GM19025 (cell line): ENCODE results near the gene ADAR.

ENCODE experiments used
- ATAC-seq: cut with Tn5 transposase; IDR thresholded peaks from one replicate; pipeline ENCODE4 v1.9.1; 2021; ENCODE audit warnings: mild to moderate bottlenecking, low read depth, moderate library complexity; ENCODE audit not compliant: unreplicated experiment

Gene ADAR

DNA sequence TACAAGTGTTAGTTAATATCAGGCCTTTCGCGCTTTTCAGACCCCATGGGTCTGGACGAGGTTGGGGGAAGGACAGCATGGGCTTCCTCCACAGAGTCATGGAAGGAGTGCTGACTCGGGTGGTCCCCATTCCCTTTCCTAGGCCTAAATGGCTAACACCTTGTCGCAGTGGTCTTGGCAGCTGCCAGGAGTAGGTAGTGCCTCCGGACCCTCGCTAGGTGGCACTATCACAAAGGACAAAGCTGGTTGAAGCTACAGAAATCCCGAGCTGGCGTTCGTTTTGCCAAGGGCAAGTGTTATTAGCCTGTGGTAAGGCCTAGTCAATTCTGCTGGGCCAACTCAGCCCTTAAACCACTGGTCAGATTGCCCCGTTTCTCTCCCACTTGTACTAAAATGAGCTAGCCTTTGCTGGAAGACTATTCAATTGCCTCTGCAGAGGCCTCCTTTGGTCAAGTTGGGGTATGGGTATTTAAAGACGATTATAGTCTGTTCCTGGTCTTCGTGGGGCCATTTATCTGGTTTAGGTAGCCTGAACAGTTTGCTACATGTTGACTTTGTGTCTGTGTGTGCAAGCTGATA lies 48.4 kb downstream of the ADAR start:
- peak; percentile 30 for ATAC-seq

DNA sequence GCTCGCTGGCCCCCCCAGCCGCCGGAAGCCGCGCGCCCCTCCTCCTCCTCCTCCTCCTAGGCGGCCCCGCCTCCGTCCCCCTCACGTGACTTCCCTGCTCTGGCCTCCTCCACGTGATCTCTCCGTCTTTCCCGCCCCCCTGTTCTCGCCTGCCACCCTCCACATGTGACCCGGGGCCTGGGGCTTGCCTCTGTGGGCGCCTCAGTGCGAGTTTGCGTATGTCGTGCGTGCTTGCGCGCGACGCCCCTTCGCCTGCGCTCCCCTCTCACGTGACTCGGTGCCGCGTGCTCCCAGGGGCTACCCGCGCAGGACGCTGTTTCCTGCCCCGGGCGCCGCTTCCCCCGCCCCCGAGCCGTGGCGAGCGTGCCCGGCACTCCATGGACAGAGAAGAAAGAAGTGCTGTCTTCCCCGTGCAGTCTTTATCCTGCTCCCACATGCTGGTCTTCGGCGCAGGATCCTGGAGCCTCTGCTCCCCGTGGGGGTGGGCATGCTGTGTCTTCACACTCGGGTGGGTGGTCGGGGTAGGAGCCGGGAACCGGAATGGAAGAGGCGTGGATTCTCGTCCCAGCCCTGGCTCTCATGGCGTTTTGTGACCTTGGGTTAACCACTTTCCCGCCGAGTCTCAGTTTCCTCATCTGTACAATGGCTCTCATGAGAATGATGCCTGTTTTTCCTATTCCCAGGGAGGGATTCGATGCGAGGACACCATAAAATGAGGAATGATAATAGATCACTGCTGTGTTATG lies 49.1 kb downstream of the ADAR start:
- ATAC-seq, result peak; percentile 88

DNA sequence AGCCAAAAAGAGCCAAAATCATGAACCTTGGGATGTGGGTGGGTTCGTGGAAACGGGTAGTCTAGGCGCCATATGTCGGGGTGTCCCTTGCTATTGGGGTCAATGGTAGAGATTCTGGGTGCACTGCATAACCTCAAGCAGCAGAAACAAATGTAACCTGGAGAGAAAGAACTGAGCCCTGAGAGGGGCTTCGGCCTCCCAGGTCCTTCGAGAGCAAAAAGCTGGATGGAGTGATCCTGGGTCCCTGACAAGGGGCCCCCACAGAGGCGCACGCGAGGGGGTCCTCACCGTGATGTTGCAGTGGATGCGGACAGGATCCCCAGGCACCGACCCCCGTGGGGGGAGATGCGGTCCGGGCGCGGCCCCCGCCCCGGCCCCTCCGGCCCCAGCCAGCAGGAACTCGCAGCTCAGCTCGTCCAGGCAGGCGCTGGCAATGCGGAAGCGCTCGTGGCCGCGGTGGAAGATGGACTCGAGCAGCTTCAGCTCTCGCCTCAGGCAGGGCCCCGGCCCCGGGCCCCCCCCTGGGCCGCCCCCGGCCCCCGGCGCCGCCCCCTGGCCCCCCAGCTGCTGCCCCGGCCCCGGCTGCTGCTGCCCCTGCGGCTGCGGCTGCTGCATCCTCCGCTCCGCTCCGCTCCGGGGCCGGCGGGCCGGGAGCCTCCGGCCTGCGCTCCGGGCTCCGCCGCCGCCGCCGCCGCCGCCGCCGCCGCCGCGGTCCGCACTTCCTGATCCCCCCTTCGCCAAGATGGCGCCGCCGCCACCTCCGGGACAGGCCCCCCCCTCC lies 49.9 kb downstream of the ADAR start, which contains the start of gene UBE2Q1:
Gene UBE2Q1 (minus strand): TSS at position 724 of the 781 bp plus-strand sequence. CDS start 109 bp downstream, at position 615.
- no peak for ATAC-seq

DNA sequence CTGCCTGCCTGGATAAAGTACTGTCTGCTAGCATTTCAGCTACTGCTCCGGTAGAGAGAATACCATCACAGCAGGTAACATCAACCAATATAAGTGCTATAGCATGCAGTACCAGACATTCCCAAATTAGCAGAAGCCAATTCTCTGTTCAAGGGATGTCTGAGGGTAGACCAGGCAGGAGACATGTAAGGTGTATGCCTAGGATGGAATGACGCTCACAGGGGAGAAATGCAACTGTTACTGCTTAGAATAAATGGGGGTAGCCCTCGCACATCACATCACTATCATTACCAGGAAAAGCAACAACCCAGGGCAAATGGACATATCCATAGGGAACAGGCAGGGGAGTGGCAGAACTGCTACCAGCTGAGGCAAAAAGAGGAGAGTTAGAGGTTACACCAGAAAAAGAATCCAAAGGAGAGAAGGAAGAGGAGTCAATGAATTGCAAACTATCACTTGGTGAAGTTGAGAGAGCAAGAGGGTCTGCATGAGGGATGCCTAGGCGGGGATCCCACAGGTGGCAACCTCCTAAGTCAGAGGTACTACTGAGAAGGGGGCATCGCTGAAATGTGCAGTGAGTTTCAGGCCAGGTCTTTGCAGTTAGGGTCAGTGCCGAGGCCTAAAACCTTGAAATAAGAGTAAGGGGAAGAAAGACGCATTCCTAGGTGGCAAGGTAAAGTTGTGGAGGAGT lies 50.6 kb downstream of the ADAR start:
- no peak for ATAC-seq

DNA sequence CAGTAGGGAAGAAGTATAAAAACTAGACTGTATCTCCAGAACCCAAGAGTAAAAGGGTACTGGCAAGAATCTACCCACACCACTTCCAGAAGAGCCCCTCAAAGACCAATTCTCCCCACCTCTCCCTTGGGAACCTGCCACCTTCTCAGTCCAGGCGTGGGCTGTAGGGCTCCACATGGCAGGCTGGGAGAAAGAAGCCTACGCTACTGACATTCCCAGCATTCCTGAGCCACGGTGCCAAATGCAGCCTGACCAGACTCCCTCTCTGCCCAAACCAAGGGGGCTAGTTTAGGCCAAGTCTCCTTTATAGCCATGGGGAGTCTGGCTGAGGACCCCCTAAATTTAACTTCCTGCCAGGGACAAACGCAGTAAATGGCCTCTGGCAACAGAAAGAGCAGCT lies 51.6 kb downstream of the ADAR start:
- ATAC-seq, result no peak

GRCh38 chr1:154553056-154554030 lies 54.6 kb downstream of the ADAR start:
- no peak for ATAC-seq

- ATAC-seq, result no peak
Observed at GRCh38 chr1:154552036-154552435, 56.0 kb downstream of the ADAR start.

DNA sequence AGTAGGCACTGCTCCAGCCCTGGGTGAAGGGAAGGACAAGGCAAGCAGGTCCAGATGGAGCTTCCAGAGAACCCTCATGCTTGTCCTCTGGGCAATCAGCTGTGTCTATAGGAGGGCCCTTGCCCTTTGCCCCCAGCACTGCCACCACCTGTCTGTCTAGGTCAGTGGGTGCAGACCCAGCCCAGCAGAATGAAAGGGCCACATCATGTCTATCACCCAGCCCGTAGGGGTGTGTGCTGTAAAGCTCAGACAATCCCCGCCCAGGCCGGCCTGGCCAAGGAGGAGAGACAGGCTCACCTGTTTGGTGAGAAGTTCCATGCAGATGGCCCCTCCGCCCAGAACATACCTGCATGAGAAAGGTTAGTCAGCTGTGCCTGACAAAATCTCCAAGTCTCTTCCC lies 56.5 kb downstream of the ADAR start:
- ATAC-seq, result no peak

DNA sequence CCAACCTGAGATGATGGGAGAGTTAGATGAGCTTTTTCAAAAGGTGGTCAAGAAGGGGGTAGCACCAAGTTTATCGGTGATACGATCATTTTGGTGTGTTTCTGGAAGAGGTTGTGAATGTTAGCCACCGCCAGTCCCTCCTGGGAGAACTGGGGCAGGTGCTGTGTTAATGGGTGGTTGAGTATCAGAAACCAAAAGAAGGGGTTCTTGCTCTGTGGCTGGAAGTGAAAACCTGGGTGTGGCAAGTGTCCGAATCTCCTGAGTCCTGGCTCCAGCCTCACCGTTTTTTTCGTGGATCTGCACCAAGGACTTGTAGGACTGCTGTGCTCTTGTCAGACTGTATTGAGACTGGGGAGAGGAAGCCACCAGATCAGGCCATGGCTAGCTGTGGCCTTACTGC lies 57.3 kb downstream of the ADAR start:
- ATAC-seq, result no peak

- ATAC-seq, result no peak
Observed at GRCh38 chr1:154550070-154550469, 57.9 kb downstream of the ADAR start.

- no peak for ATAC-seq
Observed at GRCh38 chr1:154549202-154549770, 58.7 kb downstream of the ADAR start.

GRCh38 chr1:154548028-154548427 lies 60.0 kb downstream of the ADAR start:
- no peak for ATAC-seq

GRCh38 chr1:154547105-154547732 lies 60.8 kb downstream of the ADAR start:
- ATAC-seq, result no peak

DNA sequence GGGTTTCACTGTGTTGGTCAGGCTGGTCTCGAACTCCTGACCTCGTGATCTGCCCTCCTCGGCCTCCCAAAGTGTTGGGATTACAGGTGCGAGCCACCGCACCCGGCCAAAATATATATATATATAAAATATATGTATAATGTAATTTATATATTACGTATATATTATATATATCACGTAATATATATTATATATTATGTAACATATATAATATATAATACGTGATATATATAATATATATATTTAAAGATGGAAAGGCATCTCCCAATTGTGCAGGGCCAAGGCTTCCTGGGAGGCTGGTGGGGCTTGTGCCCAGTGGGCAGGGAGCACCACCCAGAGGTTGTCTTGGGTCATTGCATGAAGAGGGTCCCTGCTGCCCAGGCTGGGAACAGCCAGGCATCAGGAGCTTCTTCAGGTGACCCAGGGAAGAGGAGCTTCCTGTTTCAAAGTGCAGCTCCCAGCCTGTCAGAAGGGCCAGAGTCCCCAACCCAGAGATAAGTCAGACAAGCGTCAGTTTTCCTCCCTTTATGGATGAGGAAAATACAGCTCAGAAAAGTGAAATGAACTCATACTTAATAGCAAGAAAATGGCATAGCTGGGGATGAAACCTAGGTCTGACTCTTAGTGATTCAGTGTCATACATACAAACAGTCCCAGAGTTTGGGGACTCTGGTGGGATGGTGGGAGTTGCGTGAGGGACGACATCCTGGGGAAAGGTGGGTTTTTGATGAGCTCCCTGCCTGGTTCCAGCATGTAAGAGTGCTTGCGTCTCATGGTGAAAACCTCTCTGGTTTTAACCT lies 61.5 kb downstream of the ADAR start:
- ATAC-seq, result no peak

GRCh38 chr1:154541231-154541630 lies 66.8 kb downstream of the ADAR start:
- ATAC-seq, result no peak

- ATAC-seq, result no peak
Observed at GRCh38 chr1:154539486-154540483, 68.2 kb downstream of the ADAR start.

DNA sequence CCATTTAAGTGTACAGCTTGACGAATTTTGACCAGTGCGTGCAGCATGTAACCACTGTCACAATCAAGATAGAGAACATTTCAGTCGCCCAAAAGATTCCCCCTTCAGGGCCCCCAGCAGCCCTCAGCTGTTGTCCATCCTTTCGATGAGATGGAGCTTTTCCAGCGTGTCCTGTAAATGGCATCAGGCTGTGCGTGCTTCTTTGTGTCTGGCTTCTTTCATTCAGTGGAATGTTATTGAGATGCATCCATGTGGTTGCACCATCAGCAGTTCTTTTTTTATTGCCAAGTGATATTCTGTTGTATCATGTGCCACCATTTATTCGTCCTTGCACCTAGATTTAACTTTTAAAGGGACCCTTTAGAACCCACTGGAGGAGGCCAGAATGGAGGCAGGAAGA lies 71.4 kb downstream of the ADAR start:
- ATAC-seq, result no peak
